GM18867 (cell line): ENCODE results near the gene RABEP2.
"Not testable (repeated sequence)": the region's sequence is repeated elsewhere in the genome, so short reads cannot be mapped to it uniquely, and the experiment has no call there.

Experiments
- ATAC-seq: cut with Tn5 transposase; IDR thresholded peaks from one replicate; pipeline ENCODE4 v1.9.1; 2021; ENCODE audit warnings: mild to moderate bottlenecking, moderate library complexity; ENCODE audit not compliant: unreplicated experiment

Gene RABEP2

GRCh38 chr16:28924762-28925385 lies at the start of gene RABEP2:
Gene RABEP2 (minus strand): TSS chr16:28925238. CDS start chr16:28925163, 75 bp downstream.
- peak; percentile 66 for ATAC-seq

GRCh38 chr16:28974437-28975157 lies 49.6 kb upstream of the RABEP2 start, which contains the start of gene SPNS1:
Gene SPNS1 (plus strand): TSS chr16:28974778. CDS start chr16:28975152, 374 bp downstream.
- ATAC-seq: peak; percentile 84

GRCh38 chr16:28974007-28974436 lies 49.0 kb upstream of the RABEP2 start:
- ATAC-seq: no peak

- ATAC-seq: not testable (repeated sequence)
Measured at GRCh38 chr16:28969696-28970095, 44.7 kb upstream of the RABEP2 start.

- ATAC-seq: no peak
Measured at GRCh38 chr16:28967156-28967555, 42.1 kb upstream of the RABEP2 start.

- ATAC-seq: no peak
Measured at GRCh38 chr16:28964496-28964895, 39.5 kb upstream of the RABEP2 start.

GRCh38 chr16:28964072-28964471 lies 39.0 kb upstream of the RABEP2 start:
- ATAC-seq: no peak

GRCh38 chr16:28958836-28959235 lies 33.8 kb upstream of the RABEP2 start:
- no peak for ATAC-seq

- ATAC-seq: no peak
Measured at GRCh38 chr16:28958216-28958615, 33.2 kb upstream of the RABEP2 start.

- peak; percentile 29 for ATAC-seq
Measured at GRCh38 chr16:28951410-28951943, 26.4 kb upstream of the RABEP2 start.

GRCh38 chr16:28950648-28951409 lies 25.8 kb upstream of the RABEP2 start, which contains the start of gene NFATC2IP:
Gene NFATC2IP (plus strand): TSS chr16:28950937. CDS start chr16:28951012, 75 bp downstream.
- ATAC-seq: peak; percentile 92

- no peak for ATAC-seq
Measured at GRCh38 chr16:28946681-28947080, 21.6 kb upstream of the RABEP2 start.

GRCh38 chr16:28943281-28943680 lies 18.2 kb upstream of the RABEP2 start:
- no peak for ATAC-seq

GRCh38 chr16:28939825-28940224 lies 14.8 kb upstream of the RABEP2 start:
- not testable (repeated sequence) for ATAC-seq

- ATAC-seq: no peak
Measured at GRCh38 chr16:28938721-28939120, 13.7 kb upstream of the RABEP2 start.

GRCh38 chr16:28937222-28937876 lies 12.3 kb upstream of the RABEP2 start:
- no peak for ATAC-seq

GRCh38 chr16:28936784-28937155 lies 11.7 kb upstream of the RABEP2 start:
- ATAC-seq: no peak

- peak; percentile 61 for ATAC-seq
Measured at GRCh38 chr16:28935924-28936783, 11.1 kb upstream of the RABEP2 start.

- ATAC-seq: no peak
Measured at GRCh38 chr16:28935346-28935745, 10.3 kb upstream of the RABEP2 start.

- ATAC-seq: no peak
Measured at GRCh38 chr16:28933171-28933570, 8.1 kb upstream of the RABEP2 start.
